OCI-LY3 (cell line): ENCODE measurements around the gene BCL11B.

ENCODE experiments used
- H2AFZ ChIP-seq: fragments of 200-600, 300-600 bp; shearing (Covaris generic); 2 replicates; pipeline ENCODE4 v1.6.0; 2014; ENCODE audit warnings: antibody characterized with exemption, low read depth, low read length
- H3K27ac ChIP-seq: fragments of 200-600, 300-600 bp; sonication (generic); 2 replicates; pipeline ENCODE4 v1.5.1; 2014; ENCODE audit warnings: mild to moderate bottlenecking, low read length, moderate library complexity, mixed read lengths
- H3K27me3 ChIP-seq: fragments of 200-600, 300-600 bp; sonication (generic); 2 replicates; pipeline ENCODE4 v1.6.1; 2014; ENCODE audit warnings: low read depth, low read length, mixed read lengths
- H3K36me3 ChIP-seq: fragments of 200-600, 300-600 bp; sonication (generic); replicated peaks from 2 replicates; pipeline ENCODE3; 2014; ENCODE audit warnings: low read depth, low read length, mixed read lengths
- H3K4me1 ChIP-seq: fragments of 300-600, 200-600 bp; sonication (generic); 2 replicates; pipeline ENCODE4 v1.6.1; 2014; ENCODE audit warnings: low read length, mixed read lengths
- H3K4me2 ChIP-seq: fragments of 200-600, 300-600 bp; sonication (generic); 2 replicates; pipeline ENCODE4 v1.6.1; 2014; ENCODE audit warnings: low read length, mixed read lengths
- H3K4me3 ChIP-seq: fragments of 300-600, 200-600 bp; sonication (generic); 2 replicates; pipeline ENCODE4 v1.5.1; 2014; ENCODE audit warnings: antibody characterized with exemption, mild to moderate bottlenecking, low read length, moderate library complexity
- H3K79me2 ChIP-seq: fragments of 300-600, 200-600 bp; shearing (Covaris generic); 2 replicates; pipeline ENCODE4 v1.6.1; 2014; ENCODE audit warnings: mild to moderate bottlenecking, low read length, mixed read lengths
- H3K9ac ChIP-seq: fragments of 300-600, 200-600 bp; shearing (Covaris generic); 2 replicates; pipeline ENCODE4 v1.6.0; 2014; ENCODE audit warnings: mild to moderate bottlenecking, low read length, moderate library complexity
- H3K9me3 ChIP-seq: fragments of 200-600, 300-600 bp; shearing (Covaris generic); 2 replicates; pipeline ENCODE4 v1.6.1; 2014; ENCODE audit warnings: low read length, mixed read lengths; ENCODE audit not compliant: insufficient read depth
- H4K20me1 ChIP-seq: fragments of 200-600, 300-600 bp; sonication (generic); 2 replicates; pipeline ENCODE4 v1.6.1; 2016; ENCODE audit warnings: low read length, mixed read lengths; ENCODE audit not compliant: insufficient read depth
- EZH2phosphoT487 ChIP-seq: fragments of 200-600 bp; shearing (Covaris generic); IDR thresholded peaks from 2 replicates; pipeline ENCODE4 v1.6.1; 2018; ENCODE audit warnings: antibody characterized with exemption, mixed run types, low read depth
- TF ChIP-seq, protein P1 (sequence below): fragments of 200-600, 300-600 bp; sonication (generic); IDR thresholded peaks from 2 replicates; pipeline ENCODE4 v1.5.1; 2014; ENCODE audit warnings: antibody characterized with exemption, low read length, low read depth

The BCL11B gene

DNA sequence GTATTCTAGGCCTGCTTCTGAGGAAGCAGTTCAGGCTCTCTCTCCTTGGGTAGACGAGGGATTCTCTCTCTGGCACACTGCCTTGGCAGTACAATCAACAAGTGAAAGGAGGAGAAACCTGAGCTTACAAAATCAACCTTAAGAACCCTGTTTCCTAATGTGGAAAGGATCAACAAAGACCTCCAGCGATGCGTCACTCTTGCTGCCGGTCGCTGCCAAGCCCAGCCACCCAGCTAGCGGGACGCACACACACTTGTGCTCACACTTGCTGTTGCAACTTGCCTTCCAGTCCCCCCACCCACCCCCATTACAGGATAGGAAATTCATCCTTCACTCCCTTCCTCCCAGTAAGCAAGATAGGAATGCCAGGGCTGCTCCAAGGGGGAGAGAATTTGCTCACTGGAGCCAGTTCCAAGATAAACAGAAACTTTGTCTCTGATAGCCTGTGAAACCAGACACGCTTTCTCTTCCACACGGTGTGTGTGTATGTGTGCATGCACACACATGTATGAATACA is 144.3 kb downstream of the BCL11B start:
- Histone ChIP-seq H3K79me2 (no peaks in the 10 kb centered on the region), H3K27ac (no peak overlapping the region), H3K9ac (no peak overlapping the region), H3K27me3 (no peaks in the 10 kb centered on the region), H3K4me2 (no peak overlapping the region), H3K4me3 (no peak overlapping the region), H3K9me3 (no peaks in the 10 kb centered on the region), H2AFZ (no peak overlapping the region), H4K20me1 (no peaks in the 10 kb centered on the region), H3K36me3 (no peaks in the 10 kb centered on the region), H3K4me1 (no peaks in the 10 kb centered on the region)
- no peak for TF ChIP-seq EZH2phosphoT487
- TF ChIP-seq, protein P1, sequence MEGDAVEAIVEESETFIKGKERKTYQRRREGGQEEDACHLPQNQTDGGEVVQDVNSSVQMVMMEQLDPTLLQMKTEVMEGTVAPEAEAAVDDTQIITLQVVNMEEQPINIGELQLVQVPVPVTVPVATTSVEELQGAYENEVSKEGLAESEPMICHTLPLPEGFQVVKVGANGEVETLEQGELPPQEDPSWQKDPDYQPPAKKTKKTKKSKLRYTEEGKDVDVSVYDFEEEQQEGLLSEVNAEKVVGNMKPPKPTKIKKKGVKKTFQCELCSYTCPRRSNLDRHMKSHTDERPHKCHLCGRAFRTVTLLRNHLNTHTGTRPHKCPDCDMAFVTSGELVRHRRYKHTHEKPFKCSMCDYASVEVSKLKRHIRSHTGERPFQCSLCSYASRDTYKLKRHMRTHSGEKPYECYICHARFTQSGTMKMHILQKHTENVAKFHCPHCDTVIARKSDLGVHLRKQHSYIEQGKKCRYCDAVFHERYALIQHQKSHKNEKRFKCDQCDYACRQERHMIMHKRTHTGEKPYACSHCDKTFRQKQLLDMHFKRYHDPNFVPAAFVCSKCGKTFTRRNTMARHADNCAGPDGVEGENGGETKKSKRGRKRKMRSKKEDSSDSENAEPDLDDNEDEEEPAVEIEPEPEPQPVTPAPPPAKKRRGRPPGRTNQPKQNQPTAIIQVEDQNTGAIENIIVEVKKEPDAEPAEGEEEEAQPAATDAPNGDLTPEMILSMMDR, result no peak

GRCh38 chr14:99125616-99126431 is 146.2 kb downstream of the BCL11B start:
- Histone ChIP-seq H3K4me3 (no peak overlapping the region), H3K4me1 (no peaks in the 10 kb centered on the region)
- TF ChIP-seq, protein P1, result no peak
- no peak for TF ChIP-seq EZH2phosphoT487

DNA sequence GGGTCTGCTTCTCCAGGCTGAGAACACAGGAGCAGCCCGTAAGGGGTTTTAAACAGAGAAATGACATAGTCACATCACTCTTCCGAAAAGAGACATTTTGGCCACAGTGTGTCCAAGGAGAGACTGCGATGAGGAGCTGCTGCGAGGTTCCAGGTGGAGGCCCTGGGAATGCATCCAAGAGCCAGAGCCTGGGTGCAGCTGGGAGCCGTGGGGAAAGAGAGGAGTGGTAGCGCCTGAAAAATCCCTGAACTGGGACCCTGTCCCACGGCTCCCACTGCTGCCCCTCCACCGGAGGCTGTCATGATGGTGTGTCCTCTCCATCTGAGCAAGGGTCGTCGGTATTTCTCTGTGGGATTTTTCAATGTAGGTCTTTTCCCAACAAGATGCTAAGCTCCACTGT is 146.9 kb downstream of the BCL11B start:
- Histone ChIP-seq H3K36me3 (no peaks in the 10 kb centered on the region), H3K27me3 (no peaks in the 10 kb centered on the region), H3K27ac (no peak overlapping the region), H3K4me2 (no peak overlapping the region), H2AFZ (no peak overlapping the region), H3K4me3 (no peak overlapping the region), H3K9me3 (no peaks in the 10 kb centered on the region), H3K4me1 (no peaks in the 10 kb centered on the region), H3K79me2 (no peaks in the 10 kb centered on the region), H4K20me1 (no peaks in the 10 kb centered on the region), H3K9ac (no peak overlapping the region)
- no peak for TF ChIP-seq EZH2phosphoT487
- TF ChIP-seq, protein P1, result no peak

More at GRCh38 chr14:99125616-99126431, 146.2 kb downstream of the BCL11B start:
- Histone ChIP-seq H2AFZ (no peak overlapping the region), H3K79me2 (no peaks in the 10 kb centered on the region), H3K27ac (no peak overlapping the region), H3K4me2 (no peak overlapping the region), H4K20me1 (no peaks in the 10 kb centered on the region), H3K9me3 (no peaks in the 10 kb centered on the region), H3K9ac (no peak overlapping the region), H3K36me3 (no peaks in the 10 kb centered on the region), H3K27me3 (no peaks in the 10 kb centered on the region)

DNA sequence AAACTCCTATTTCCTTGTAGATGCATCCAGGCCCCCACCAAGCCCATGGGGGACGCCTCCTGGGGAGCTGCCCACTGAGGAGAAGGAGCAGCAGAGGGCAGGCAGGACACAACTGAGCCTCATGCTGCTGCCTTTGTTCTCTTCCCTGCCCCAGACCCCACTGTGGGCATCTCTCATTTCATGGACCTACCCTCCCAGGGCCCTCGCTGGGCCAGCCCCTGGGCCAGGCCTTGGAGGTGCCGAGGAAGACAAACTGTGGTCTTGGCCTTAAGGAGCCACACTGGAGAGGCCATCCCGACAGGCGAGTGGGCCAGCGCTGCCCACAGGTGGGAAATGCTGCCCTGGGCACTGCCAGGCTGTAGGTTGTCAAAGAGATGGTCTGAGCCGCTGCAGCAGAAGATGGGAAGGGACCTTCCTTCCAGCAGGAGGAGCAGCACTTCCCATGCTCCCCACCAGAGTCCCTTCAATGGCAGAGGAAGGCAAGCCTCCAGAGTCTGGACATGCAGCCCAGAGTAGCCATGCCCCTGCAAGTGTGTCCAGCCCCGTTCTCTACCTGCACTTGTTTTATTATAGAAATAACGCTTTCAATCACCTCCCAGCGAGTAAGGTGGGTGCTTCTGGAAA is 147.4 kb downstream of the BCL11B start:
- Histone ChIP-seq H3K9ac (no peak overlapping the region), H3K79me2 (no peaks in the 10 kb centered on the region), H2AFZ (no peak overlapping the region), H3K27me3 (no peaks in the 10 kb centered on the region), H4K20me1 (no peaks in the 10 kb centered on the region), H3K4me3 (no peak overlapping the region), H3K27ac (no peak overlapping the region), H3K9me3 (no peaks in the 10 kb centered on the region), H3K4me1 (no peaks in the 10 kb centered on the region), H3K4me2 (no peak overlapping the region), H3K36me3 (no peaks in the 10 kb centered on the region)
- no peak for TF ChIP-seq EZH2phosphoT487
- TF ChIP-seq, protein P1, result no peak
